SU-DHL-6 (cell line): ENCODE data around the gene DSTYK.

Experiments
- H2AFZ ChIP-seq: fragments of 200-600 bp; sonication (generic); 2 replicates; pipeline ENCODE4 v1.6.1; 2014; ENCODE audit warnings: low read depth, mild to moderate bottlenecking, moderate library complexity, mixed read lengths, antibody characterized with exemption, low read length; ENCODE audit not compliant: severe bottlenecking
- H3F3A ChIP-seq: fragments of 200-600 bp; shearing (Covaris generic); 2 replicates; pipeline ENCODE4 v1.6.0; 2016; ENCODE audit warnings: antibody characterized with exemption, mild to moderate bottlenecking; ENCODE audit not compliant: insufficient read depth
- H3K27ac ChIP-seq: fragments of 200-600 bp; sonication (generic); 2 replicates; pipeline ENCODE4 v1.5.1; 2016; ENCODE audit warnings: low read depth, mild to moderate bottlenecking, low read length, moderate library complexity, mixed read lengths
- H3K27me3 ChIP-seq: fragments of 200-600 bp; sonication (generic), shearing (Covaris generic); 2 replicates; pipeline ENCODE4 v1.6.0; 2014; ENCODE audit warnings: mild to moderate bottlenecking, low read length
- H3K36me3 ChIP-seq: fragments of 200-600 bp; sonication (generic); 2 replicates; pipeline ENCODE4 v1.6.1; 2014; ENCODE audit warnings: mild to moderate bottlenecking, low read length, mixed read lengths
- H3K4me2 ChIP-seq: fragments of 300-600, 200-600 bp; shearing (Covaris generic), sonication (generic); 2 replicates; pipeline ENCODE4 v1.6.0; 2014; ENCODE audit warnings: low read length, low read depth, mild to moderate bottlenecking; ENCODE audit not compliant: poor library complexity, severe bottlenecking
- H3K4me3 ChIP-seq: fragments of 200-600 bp; sonication (generic); 2 replicates; pipeline ENCODE4 v1.5.1; 2014; ENCODE audit warnings: antibody characterized with exemption, low read length, mild to moderate bottlenecking, mixed read lengths; ENCODE audit not compliant: insufficient read depth, poor library complexity, severe bottlenecking
- H3K79me2 ChIP-seq: fragments of 200-600 bp; sonication (generic); 2 replicates; pipeline ENCODE4 v1.6.1; 2014; ENCODE audit warnings: mild to moderate bottlenecking, low read length, moderate library complexity; ENCODE audit not compliant: insufficient read depth
- H3K9ac ChIP-seq: fragments of 200-600 bp; sonication (generic); 2 replicates; pipeline ENCODE4 v1.7.0; 2014; ENCODE audit warnings: mild to moderate bottlenecking, low read length
- H3K9me2 ChIP-seq: fragments of 200-600 bp; sonication (generic); replicated peaks from 2 replicates; pipeline ENCODE4 v1.6.1; 2014; ENCODE audit warnings: low read length; ENCODE audit not compliant: insufficient read depth
- H3K9me3 ChIP-seq: fragments of 200-600 bp; sonication (generic); 2 replicates; pipeline ENCODE4 v1.6.1; 2014; ENCODE audit warnings: low read length, mixed read lengths; ENCODE audit not compliant: insufficient read depth
- H4K20me1 ChIP-seq: fragments of 200-600 bp; sonication (generic); 2 replicates; pipeline ENCODE4 v1.6.1; 2014; ENCODE audit warnings: low read depth, mild to moderate bottlenecking, antibody characterized with exemption, low read length, moderate library complexity, mixed read lengths
- CTCF ChIP-seq: fragments of 200-600 bp; sonication (generic); IDR thresholded peaks from one replicate; pipeline ENCODE4 v1.5.1; 2017; ENCODE audit warnings: antibody characterized with exemption, mild to moderate bottlenecking, low read length, moderate library complexity; ENCODE audit not compliant: insufficient read depth, poor library complexity, severe bottlenecking
- EZH2phosphoT487 ChIP-seq: fragments of 200-600 bp; sonication (generic), shearing (Covaris generic); conservative IDR thresholded peaks from 2 replicates; pipeline ENCODE4 v1.6.1; 2018; ENCODE audit warnings: mild to moderate bottlenecking, antibody characterized with exemption, low read length, moderate library complexity, mixed read lengths

The DSTYK gene

GRCh38 chr1:205240569-205240968, 29.1 kb upstream of the DSTYK start:
- H3F3A ChIP-seq = no peaks in the 10 kb centered on the region
- no peak overlapping the region for H2AFZ ChIP-seq
- no peaks in the 10 kb centered on the region for H3K36me3 ChIP-seq
- H3K4me3 ChIP-seq = no peak overlapping the region
- H3K9me3 ChIP-seq = no peaks in the 10 kb centered on the region
- no peak overlapping the region for H3K9ac ChIP-seq
- H3K27ac ChIP-seq = no peak overlapping the region
- H3K27me3 ChIP-seq = no peaks in the 10 kb centered on the region
- H3K9me2 ChIP-seq = no peaks in the 10 kb centered on the region
- H3K79me2 ChIP-seq = no peaks in the 10 kb centered on the region
- TF ChIP-seq EZH2phosphoT487 (no peak), CTCF (no peak)
- H4K20me1 ChIP-seq = no peaks in the 10 kb centered on the region
- H3K4me2 ChIP-seq = no peak overlapping the region

GRCh38 chr1:205240118-205240517, 28.6 kb upstream of the DSTYK start:
- Histone ChIP-seq H3K27me3 (no peaks in the 10 kb centered on the region), H3K9me2 (no peaks in the 10 kb centered on the region), H3K36me3 (no peaks in the 10 kb centered on the region), H3K79me2 (no peaks in the 10 kb centered on the region), H3F3A (no peaks in the 10 kb centered on the region), H4K20me1 (no peaks in the 10 kb centered on the region), H2AFZ (no peak overlapping the region), H3K4me2 (no peak overlapping the region), H3K4me3 (no peak overlapping the region), H3K9me3 (no peaks in the 10 kb centered on the region), H3K9ac (no peak overlapping the region), H3K27ac (no peak overlapping the region)
- TF ChIP-seq CTCF (no peak), EZH2phosphoT487 (no peak)

- H3K79me2 ChIP-seq = no peaks in the 10 kb centered on the region
Observed at GRCh38 chr1:205239078-205239477, 27.6 kb upstream of the DSTYK start.

More at GRCh38 chr1:205239078-205239477, 27.6 kb upstream of the DSTYK start:
- Histone ChIP-seq H4K20me1 (no peaks in the 10 kb centered on the region), H3K27me3 (no peaks in the 10 kb centered on the region), H3K9ac (no peak overlapping the region), H3K9me2 (no peaks in the 10 kb centered on the region), H3K36me3 (no peaks in the 10 kb centered on the region), H2AFZ (no peak overlapping the region), H3K4me2 (no peak overlapping the region), H3K9me3 (no peaks in the 10 kb centered on the region), H3K4me3 (no peak overlapping the region), H3F3A (no peaks in the 10 kb centered on the region), H3K27ac (no peak overlapping the region)
- TF ChIP-seq EZH2phosphoT487 (no peak), CTCF (no peak)
